OCI-LY7 (cell line): Measurements from ENCODE around the gene USP34.

ENCODE experiments used
- CTCF ChIP-seq: fragments of 200-600 bp; sonication (generic); conservative IDR thresholded peaks from 2 replicates; pipeline ENCODE4 v1.5.1; 2014; ENCODE audit warnings: mild to moderate bottlenecking, antibody characterized with exemption, low read length, moderate library complexity, mixed read lengths
- EZH2phosphoT487 ChIP-seq: fragments of 200-600 bp; sonication (generic); IDR thresholded peaks from 2 replicates; pipeline ENCODE4 v1.6.1; 2018; ENCODE audit warnings: low read depth, borderline replicate concordance, mild to moderate bottlenecking, mixed run types, antibody characterized with exemption, low read length, moderate library complexity, mixed read lengths

GRCh38 chr2:61456746-61457420 lies 14.0 kb downstream of the USP34 start:
- TF ChIP-seq CTCF (no peak), EZH2phosphoT487 (no peak)
